T-helper 1 cell (primary cell): ENCODE measurements around the gene KDELR3.
A peak's percentile ranks its signal among the peaks of the same experiment; 100 is the strongest.

Experiments used
- DNase-seq, 5 donors: peaks; one replicate each; pipeline ENCODE4 v3.0.0-alpha.2; 2012 to 2020
- total RNA-seq, 4 donors: gene quantifications; one replicate each; lab custom pipeline; 2026; lab: John Stamatoyannopoulos, UW

Gene KDELR3
- total RNA-seq: 0 to 0.24 (median 0) reads per million in 4 donors

GRCh38 chr22:38467904-38468442 is at the start of gene KDELR3:
Gene KDELR3, plus strand, starts transcription at chr22:38468096. Its CDS starts 138 bp downstream, at chr22:38468234.
- peak in 2 of 5 donors; percentile 24 to 34 for DNase-seq

DNA sequence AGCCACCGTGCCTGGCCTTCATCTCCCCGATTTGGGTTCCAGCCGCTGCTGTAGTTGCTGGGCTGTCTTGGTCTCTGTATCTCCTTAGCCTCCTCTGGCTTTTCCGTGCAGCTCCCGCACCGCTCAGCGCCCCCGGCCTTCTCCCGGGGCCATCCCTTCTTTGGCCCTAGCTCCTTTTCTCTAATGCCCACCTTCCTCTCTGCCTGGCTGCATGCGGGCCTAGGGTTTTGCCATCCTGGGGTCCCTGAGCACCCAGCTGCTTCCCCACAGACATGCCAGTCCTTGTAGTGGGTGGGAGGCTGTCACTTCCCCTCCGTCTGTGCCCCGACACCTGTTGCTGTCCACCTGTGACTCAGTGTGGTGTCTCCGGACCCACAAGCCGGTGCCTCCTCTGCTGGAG is 49.3 kb upstream of the KDELR3 start:
- DNase-seq: no peak

- DNase-seq: no peak
These were observed 48.6 kb upstream of the KDELR3 start for GRCh38 chr22:38419121-38419857.

- no peak for DNase-seq
These were observed 48.1 kb upstream of the KDELR3 start for GRCh38 chr22:38419858-38420160.

- DNase-seq: no peak
These were observed 47.2 kb upstream of the KDELR3 start for GRCh38 chr22:38420734-38421133.

GRCh38 chr22:38422611-38423511 is 45.0 kb upstream of the KDELR3 start:
- no peak for DNase-seq

DNA sequence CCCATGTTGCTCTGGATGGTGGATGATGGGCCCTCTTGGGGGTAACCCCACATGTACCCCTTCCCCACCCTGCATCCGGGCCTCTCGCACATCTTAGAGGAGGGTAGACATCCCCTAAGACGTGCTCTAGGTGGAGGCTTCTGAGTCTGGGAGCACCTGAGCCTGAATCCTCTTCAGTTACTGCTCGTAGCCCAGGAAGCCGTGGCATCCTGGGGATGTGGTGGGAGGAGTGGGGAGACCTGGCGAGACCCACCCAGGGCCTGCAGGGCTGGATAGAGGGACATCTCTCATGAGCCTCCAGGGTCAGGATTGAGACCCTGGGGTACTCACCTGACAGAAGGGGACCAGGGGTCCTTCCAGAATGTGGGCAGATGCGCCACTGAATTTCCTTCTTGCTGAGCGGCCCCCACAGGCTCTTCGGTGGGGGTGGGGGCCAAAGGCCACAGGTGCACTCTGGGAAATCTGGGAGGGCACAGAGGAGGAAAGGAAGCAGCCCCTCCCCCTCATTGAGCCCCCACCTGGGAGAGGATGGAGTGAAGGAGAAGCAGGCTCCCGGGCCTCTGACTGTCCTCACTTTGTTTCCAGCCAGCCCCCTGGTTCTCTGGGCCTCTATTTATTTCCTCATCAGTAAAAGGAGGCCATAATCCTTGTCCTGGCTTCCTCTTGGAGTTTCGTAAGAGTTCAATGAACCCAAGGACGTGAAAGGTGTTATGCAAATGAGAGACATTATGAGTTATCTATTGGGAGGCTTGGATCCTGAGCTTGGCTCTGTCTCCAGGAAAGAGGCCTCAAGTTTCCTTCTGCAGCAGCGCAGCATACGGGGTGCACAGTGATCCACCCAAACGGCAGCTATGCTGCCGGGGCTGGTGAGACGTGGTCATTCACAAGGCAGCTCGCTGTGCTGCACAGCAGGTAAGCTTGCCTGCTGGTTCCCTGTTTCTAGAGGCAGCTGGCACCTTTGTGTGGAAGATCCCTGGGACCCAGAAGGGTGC is 44.1 kb upstream of the KDELR3 start:
- no peak for DNase-seq

GRCh38 chr22:38424525-38425080 is 43.3 kb upstream of the KDELR3 start:
- no peak for DNase-seq

- no peak for DNase-seq
These were observed 41.3 kb upstream of the KDELR3 start for GRCh38 chr22:38426628-38427027.

DNA sequence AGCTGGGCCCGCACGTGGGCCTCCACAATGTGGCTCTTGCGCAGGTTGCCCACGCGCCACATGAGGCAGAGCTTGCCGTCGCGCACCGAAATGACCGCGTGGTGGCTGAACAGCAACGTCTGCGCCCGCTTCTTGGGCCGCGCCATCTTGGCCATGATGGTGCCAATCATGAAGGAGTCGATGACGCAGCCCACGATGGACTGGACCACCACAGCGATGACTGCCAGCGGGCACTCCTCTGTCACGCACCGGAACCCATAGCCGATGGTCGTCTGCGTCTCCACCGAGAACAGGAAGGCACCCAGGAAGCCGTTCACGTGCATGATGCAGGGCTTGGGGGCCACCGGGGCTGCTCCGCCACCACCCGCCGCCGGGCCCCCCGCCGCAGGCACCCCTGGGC is 40.4 kb upstream of the KDELR3 start:
- no peak for DNase-seq

GRCh38 chr22:38427940-38428339 is 40.0 kb upstream of the KDELR3 start:
- no peak for DNase-seq

- no peak for DNase-seq
These were observed 39.2 kb upstream of the KDELR3 start for GRCh38 chr22:38428714-38429113.

- no peak for DNase-seq
These were observed 38.3 kb upstream of the KDELR3 start for GRCh38 chr22:38429499-38430068.

DNA sequence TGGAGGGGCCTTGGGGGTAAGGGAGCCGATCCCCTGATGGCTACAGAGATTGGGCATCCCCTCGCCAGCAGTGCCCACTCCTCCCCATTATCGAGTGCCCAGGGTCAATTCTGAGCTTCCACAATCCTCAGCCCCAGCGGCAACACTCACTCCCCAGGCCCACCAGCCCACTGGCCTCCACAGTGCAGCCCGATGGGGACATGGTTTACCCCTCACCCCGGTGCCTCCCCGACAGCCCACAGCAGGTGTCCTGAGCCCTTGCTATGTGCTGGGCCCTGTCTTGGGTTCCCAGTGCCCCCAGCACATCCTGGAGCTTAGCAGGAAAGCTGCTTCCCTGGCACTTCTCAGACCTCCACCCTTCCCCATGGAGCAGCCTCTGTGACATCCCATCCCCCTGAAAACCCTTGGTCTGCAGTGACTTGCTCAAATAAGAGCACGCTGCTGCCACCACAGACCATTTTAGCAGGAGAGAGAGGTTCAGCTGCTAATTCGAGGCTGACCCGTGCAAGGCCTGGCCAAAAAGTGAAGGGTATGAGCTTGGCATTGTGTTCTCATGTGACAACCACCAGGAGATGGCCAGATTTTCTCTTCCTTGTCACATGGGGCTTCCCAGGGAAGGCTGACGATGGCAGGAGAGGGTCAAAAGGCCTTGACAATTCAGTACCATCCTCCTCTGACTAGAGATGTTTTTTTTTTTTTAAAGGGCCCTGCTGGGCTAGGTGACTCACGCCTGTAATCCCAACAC is 36.5 kb upstream of the KDELR3 start:
- no peak for DNase-seq

DNA sequence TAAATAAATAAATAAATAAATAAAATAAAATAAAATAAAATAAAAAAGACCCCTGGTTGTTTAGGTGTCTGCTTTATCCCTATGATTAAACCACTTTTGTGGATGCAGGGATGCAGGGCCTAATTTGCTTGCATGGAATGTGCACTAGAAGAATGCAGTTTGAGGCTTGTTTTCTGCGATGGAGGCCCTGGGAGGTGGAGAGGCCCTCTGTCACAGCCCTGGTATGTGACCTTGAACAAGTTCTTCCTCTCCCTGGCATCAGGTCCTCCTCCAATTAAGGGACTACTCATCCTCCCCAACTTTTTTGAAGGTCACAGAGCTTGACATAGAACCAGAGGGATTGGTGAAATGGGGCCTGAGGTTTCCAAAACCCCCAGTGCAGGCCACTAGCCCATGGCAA is 35.6 kb upstream of the KDELR3 start:
- no peak for DNase-seq

DNA sequence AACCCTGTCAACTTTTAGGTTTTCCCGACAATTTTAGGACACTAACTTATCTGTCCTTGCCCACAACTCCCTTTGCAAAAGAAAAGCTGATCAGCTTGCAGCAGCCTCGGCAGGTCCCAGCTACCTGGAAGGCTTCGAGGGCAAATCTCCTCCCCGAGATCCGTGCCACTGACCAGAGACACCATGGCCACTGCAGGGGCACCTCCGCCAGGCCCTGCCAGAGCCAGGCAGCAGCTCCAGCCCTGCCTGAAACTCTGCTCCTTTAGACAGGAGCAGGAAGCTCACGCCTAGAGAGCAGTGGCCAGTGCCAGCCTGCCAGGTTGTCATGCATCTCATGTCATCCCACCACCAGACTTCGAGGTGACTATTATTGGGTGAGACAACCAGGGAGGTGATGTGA is 34.0 kb upstream of the KDELR3 start:
- DNase-seq: no peak

DNA sequence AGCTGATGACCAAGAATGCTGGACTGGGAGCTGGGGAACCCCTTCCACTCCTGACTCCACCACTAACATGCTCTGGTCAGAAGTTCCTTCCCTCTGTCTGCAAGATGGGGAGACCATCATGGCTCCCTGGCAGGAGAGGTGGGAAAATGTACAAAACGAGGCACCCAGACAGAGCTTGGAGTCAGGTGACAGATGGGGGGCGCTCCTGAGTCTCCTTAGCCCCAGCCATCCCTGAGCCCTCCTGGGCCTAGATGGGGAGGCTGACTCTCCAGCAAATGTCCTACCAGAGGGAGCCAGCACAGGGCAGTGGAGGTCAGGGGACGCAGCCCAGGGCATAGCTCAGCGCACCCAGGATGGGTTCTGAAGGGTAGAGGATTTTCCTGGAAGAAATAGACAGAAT is 32.9 kb upstream of the KDELR3 start:
- no peak for DNase-seq

DNA sequence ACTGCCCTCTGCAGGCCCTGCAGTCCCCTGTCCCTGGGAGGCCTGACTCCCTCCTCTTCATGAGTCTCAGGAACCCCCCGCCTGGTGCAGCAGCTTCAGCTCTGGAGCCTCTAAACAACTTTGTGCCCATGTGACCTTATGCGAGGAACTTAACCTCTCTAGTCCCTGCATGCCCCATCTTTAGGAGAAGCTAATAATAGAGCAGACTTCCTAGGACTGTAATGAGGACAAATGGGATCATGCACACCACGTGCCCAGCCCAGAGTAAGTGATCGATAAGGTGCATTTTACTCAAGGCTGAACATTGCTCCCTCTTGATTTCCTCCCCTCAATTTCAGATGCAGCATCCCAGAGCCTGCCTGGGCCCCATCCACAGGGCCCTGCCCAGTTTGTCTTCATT is 31.9 kb upstream of the KDELR3 start:
- no peak for DNase-seq

- DNase-seq: no peak
These were observed 31.1 kb upstream of the KDELR3 start for GRCh38 chr22:38436629-38437395.

- no peak for DNase-seq
These were observed 30.5 kb upstream of the KDELR3 start for GRCh38 chr22:38437416-38437815.
